Bronchial epithelial cell (primary cell): ENCODE results near the gene ZNF618. TPM values are rescaled to one million over a fixed set of nuclear protein-coding genes. Genes with fewer than 3 reads are reported as not detected.
"Not testable (repeated sequence)": the region's sequence is repeated elsewhere in the genome, so short reads cannot be mapped to it uniquely, and the experiment has no call there.

Experiments used
- DNase-seq: peaks from one replicate; pipeline ENCODE4 v3.0.0-alpha.2; 2010; ENCODE audit warnings: low read depth
- FAIRE-seq: peaks from 2 replicates; lab custom pipeline; 2011; peaks lifted over from hg19 to GRCh38; lab: Jason Lieb, UNC
- H3K27me3 ChIP-seq: 2 replicates; pipeline ENCODE4 v1.5.1; 2011; ENCODE audit warnings: low read length; ENCODE audit not compliant: control insufficient read depth, insufficient read depth
- H3K36me3 ChIP-seq: 2 replicates; pipeline ENCODE4 v1.5.1; 2011; ENCODE audit warnings: low read length; ENCODE audit not compliant: control insufficient read depth, insufficient read depth
- H3K4me3 ChIP-seq: 2 replicates; pipeline ENCODE4 v1.5.1; 2011; ENCODE audit warnings: mild to moderate bottlenecking, low read depth, low read length, control low read depth
- total RNA-seq: library from RNA; depleted of rRNA; stranded (reverse); fragments of >200 nt; gene quantifications from 2 replicates; pipeline ENCODE4 v1.2.1, GENCODE V29; 2014
- TF ChIP-seq, protein P1 (sequence below): IDR thresholded peaks from 2 replicates; pipeline ENCODE4 v1.5.1; 2011; ENCODE audit warnings: mild to moderate bottlenecking, moderate library complexity, low read length, control low read depth, inconsistent platforms; ENCODE audit not compliant: insufficient read depth, severe bottlenecking

Gene ZNF618
- total RNA-seq, 1 donor from 2014 or later: 1.6 TPM

DNA sequence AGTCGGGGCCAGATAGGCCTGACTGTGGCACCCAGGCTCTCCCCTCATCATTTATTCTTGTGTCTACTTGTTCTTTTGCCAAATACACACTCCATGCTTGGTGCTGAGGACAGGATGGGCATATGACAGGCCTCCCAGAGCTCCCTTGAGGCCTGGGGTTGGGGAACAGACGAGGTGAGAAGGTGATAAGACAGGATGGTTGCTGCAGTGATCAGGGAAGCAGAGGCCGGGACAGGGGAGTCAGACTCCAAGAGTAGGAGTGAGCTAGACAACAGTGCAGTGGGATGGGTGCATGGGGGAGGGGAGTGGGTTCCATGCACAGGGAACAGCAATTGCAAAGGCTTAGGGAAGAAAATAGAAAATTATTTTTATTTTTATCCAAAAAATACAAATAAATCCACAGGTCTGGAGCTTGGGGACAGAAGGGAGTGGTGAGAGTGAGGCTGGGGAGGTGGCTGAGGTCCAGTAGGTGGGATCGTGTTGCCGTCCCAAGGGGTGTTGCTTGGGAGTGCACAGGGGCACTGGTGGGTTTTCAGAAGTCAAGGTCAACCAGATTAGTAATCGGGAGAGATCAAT lies 205.4 kb downstream of the ZNF618 start:
- FAIRE-seq: no peak
- Histone ChIP-seq H3K4me3 (no peak overlapping the region), H3K27me3 (peaks cover 4% of the 10 kb centered on the region), H3K36me3 (no peaks in the 10 kb centered on the region)
- TF ChIP-seq, protein P1, sequence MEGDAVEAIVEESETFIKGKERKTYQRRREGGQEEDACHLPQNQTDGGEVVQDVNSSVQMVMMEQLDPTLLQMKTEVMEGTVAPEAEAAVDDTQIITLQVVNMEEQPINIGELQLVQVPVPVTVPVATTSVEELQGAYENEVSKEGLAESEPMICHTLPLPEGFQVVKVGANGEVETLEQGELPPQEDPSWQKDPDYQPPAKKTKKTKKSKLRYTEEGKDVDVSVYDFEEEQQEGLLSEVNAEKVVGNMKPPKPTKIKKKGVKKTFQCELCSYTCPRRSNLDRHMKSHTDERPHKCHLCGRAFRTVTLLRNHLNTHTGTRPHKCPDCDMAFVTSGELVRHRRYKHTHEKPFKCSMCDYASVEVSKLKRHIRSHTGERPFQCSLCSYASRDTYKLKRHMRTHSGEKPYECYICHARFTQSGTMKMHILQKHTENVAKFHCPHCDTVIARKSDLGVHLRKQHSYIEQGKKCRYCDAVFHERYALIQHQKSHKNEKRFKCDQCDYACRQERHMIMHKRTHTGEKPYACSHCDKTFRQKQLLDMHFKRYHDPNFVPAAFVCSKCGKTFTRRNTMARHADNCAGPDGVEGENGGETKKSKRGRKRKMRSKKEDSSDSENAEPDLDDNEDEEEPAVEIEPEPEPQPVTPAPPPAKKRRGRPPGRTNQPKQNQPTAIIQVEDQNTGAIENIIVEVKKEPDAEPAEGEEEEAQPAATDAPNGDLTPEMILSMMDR: no peak
- DNase-seq: no peak

DNA sequence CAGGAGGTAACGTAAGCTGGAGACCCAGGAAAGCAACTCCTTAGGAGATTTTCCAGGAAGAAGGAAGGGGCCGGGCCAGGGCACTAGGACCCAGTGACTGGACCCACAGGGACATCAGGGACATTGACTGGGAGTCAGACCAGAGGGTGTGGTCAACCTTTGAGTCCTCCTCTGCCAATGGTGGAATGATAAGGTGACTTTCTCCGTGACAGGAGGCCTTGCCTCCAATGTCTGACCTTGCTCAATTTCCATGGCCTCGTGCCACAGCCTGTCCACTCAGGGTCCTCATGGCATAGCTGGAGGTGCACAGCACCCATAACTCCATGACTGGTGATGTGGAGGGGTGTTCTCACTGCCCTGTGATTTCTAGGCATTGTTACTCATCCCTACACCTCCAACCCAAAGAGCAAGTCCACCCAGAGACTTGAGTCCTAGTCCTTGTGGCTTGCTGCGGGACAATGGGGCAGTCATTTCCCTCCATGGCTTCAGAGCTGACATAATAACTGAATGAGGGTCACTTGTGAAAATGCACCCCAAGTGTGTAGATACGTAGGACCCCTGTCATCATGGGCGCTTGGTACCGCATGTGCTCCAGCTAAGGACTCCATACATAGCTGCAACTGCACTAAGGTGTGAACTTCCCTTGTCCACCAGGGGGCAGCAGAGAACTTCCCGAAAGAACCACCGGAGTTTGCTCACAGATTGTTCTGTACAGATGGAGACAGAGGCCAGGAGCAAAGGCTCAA lies 206.1 kb downstream of the ZNF618 start:
- no peak overlapping the region for H3K4me3 ChIP-seq
- H3K27me3 ChIP-seq: peaks cover 4% of the 10 kb centered on the region
- no peaks in the 10 kb centered on the region for H3K36me3 ChIP-seq
- TF ChIP-seq, protein P1: peak; percentile 90
- DNase-seq (peak; percentile 73), FAIRE-seq (peak; percentile 89)

DNA sequence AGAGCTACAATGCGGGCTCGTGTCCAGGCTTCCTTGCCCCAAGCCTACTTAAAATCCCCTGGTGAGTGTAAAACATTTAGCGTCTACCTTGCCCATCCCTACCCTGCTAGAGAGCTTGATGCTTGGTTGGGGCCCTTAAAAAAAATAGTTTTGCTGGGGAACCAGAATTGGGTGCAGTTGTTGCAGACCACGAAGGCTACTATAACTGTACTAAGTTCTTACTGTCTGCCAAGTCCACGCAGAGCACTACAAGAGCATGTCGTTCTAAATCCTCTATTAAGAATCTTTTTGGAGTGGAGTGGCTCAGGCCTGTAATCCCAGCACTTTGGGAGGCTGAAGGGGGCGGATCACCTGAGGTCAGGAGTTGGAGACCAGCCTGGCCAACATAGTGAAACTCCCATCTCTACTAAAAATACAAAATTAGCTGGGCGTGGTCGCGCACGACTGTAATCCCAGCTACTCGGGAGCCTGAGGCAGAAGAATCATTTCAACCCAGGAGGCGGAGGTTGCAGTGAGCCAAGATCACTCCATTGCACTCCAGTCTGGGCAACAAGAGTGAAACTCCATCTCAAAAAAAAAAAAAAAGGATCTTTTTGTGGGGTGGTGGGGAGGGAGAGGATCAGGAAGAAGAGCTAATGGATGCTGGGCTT lies 206.8 kb downstream of the ZNF618 start:
- FAIRE-seq, DNase-seq, H3K36me3 ChIP-seq, H3K27me3 ChIP-seq, H3K4me3 ChIP-seq: not testable (repeated sequence)

DNA sequence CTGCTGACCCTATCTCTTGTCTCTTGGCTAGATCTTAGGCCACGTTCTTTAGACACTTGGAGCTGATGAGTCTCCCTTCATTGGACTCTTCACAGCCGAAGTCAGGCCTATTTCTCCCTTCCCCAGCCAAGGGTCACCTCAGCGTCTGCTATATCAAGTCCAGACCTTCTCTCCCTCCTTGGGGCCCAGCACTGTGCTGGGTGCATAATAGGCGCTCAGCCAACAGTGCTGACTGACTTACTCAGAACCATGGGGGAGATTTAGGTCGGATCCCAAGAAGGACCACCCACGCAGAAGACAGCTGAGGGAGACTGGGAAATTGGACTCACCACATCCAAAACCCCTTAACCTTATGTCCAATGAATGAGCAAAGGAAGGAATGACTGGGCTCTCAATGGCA lies 207.6 kb downstream of the ZNF618 start:
- no peaks in the 10 kb centered on the region for H3K36me3 ChIP-seq
- no peak for FAIRE-seq
- H3K4me3 ChIP-seq: no peak overlapping the region
- H3K27me3 ChIP-seq: peaks cover 2% of the 10 kb centered on the region
- TF ChIP-seq, protein P1: no peak
- DNase-seq: no peak

DNA sequence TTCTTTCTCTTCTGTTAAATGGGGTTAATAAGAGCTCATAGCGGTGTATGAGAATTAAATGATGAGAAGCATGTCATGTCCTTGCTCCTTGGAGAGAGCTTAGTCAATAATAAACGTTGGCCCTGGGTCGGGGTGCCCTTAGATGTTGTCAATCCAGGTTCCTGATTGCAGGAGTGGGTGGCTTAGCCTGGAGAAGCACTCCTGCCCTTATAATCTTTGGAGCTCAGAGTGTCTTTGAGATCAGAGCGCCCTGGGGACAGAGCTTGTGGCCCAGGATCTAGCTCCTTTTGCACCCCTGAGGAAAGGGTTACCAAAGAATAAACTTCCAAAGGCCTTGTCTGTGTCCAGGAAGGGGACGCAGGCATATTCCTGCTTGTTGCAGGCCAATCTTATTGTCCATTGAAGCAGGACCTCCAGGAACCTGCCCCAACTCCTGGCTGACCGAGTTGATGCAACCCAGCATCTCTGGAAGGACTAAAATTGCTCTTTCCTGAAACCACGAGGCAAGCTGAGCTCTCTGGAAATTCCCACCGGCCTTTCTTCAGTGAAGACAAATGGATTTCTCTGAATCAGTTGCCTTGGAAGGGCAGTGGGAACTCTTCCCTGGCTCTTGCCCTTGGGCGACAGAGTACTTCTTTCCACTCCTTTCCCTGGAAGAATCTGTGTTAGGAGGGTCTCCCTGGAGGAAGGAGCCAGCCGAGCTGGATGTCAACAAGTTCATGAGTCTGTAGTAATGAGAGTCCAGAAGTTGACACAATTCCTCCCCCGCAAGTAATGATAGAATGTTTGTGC lies 208.4 kb downstream of the ZNF618 start:
- FAIRE-seq (no peak), DNase-seq (no peak)
- peaks cover 2% of the 10 kb centered on the region for H3K27me3 ChIP-seq
- no peak overlapping the region for H3K4me3 ChIP-seq
- no peaks in the 10 kb centered on the region for H3K36me3 ChIP-seq
- TF ChIP-seq, protein P1: no peak
